Inferior parietal cortex (tissue), 1 donor: ENCODE data around the gene PDILT.

Experiments used
- DNase-seq: peaks from one replicate; pipeline ENCODE4 v3.0.0-alpha.2; 2016; ENCODE audit errors: extremely low spot score

The PDILT gene

DNA sequence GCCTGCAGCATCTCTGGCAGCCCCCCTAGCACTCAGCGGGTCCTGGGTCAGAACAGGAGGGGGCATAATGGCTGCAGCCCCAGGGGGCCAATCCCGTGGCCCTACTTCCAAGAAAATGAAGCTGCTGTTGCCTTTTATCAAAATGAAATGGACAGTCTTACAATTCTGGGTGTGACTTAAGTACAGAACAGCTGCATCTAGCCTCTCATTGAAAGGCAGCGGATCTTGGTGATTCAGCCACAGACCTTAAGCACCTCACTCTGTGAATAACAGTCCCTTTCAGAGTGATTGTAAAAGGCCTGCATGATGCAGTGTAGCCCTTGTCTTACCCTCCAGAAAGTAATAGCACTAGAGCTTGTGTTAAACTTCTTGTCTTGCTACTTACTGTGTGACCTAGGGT lies 40.5 kb downstream of the PDILT start:
- no peak for DNase-seq

DNA sequence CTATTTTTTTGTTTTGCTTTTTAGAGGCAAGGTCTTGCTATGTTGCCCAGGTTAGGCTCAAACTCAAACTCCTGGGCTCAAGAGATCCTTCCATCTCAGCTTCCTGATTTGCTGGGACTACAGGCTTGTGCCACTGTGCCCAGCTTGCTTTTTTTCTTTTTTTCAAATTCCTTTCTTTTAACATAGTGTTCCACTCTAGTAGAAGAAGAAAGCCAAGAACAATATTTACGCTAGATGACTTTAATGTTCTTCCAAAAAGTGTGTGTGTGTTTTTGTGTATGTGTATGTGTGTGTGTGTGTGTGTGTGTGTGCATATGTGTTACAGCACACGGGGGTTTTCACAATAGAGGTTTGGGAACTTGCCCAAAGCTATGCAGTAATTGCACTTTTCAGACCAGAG lies 41.3 kb downstream of the PDILT start:
- DNase-seq, result no peak

DNA sequence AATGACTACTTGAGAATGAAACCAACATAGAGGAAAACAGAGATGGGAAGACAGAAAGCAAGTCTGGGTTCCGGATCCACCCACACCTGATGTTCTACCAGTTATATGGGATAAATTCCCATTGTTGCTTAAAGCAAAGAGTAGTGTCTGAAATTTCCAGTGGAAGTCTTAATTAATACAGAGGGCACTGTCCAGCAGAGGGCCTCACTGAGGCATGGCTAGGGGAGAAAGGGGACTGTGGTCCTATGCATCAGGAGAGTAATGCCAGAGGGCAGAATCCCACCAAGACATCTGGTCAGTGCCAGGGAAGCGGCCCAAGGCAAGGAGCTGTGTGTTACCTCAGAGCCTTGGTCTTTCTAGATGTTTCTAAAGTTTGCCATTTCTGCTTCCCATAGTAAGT lies 44.5 kb downstream of the PDILT start:
- DNase-seq, result no peak

DNA sequence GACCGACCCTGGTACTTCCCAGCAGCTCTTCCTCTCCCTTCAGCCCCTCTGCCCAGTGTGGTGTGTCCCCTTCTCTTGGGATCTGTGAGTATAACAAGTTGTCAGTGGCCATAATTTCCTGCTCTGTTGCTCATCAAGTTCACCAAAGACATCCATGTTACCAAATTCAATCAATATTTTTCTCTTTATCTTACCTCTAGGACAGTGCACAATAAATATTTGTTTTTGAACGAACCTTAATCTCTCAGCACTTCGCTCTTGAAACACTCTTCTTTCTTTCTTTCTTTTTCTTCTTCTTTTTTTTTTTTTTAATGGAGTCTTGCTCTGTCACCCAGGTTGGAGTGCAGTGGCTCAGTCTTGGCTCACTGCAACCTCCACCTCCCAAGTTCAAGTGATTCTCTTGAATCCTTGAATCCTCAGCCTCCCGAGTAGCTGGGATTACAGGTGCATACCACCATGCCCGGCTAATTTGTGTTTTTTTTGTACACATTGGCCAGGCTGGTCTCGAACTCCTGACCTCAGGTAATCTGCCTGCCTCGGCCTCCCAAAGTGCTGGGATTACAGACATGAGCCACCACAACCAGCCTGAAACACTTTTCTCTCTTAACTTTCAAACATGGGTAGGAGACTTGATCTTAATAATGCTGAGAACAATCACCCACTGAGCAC lies 49.3 kb downstream of the PDILT start:
- DNase-seq, result no peak

DNA sequence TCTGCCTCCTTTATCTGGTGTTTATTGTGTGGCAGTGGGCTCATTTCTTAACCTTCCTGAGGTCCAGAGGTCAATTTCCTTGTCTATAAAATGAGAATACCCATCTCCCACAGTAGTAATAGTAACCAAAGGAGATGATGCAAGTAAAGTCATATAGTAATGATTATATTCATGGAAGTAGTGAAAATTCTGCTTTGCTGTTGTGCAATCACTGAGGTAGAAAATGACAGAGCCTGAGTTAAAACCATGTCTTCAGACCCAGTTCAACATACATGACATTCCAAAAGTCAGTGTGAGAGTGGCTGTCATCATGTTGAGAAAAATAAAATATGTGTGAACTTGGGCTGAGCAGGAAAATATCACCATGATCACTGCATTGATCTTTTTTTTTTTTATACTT lies 51.2 kb downstream of the PDILT start:
- no peak for DNase-seq

DNA sequence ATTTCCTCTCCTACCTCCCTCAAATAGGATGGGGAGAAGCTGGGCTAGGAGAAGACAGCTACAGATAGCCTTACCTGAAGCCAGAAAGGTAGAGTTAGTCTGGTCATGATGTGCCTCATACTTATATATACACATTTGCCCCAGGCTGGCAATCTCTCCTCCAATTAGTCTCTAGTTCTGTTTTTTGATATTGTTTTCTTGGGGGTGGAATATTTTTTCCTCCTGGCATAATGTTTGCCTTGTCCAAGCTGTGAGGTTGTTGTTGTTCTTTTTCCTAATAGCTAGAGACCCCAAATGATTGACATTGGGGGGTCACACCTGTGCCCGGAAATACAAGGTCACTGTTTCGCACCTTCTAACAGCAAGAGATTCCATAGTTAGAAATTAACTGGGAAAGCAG lies 51.9 kb downstream of the PDILT start, which contains the start of gene UMOD:
Gene UMOD, minus strand, starts transcription at position 101 of the 400 bp plus-strand sequence. CDS start 1,978 bp downstream, outside the sequence.
- DNase-seq, result no peak

DNA sequence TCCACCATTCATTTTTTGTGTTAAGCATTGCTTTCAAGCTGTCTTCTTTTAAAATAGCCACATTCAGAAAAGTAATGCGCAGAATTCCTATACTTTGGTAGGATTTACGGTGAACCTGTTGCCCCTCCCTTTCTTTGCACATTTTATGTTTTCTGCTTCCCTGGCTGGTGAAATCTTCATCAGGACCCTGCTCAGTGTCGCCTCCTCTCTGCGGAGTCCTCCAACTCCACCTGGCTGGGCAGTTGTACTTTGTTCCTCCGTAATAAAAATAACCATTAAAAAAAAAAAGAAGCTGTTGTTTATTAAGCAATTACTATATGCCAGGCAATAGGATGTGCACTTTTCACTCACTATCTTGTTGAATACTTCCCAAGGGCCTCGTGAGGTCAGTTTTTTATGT lies 54.9 kb downstream of the PDILT start:
- DNase-seq, result no peak

DNA sequence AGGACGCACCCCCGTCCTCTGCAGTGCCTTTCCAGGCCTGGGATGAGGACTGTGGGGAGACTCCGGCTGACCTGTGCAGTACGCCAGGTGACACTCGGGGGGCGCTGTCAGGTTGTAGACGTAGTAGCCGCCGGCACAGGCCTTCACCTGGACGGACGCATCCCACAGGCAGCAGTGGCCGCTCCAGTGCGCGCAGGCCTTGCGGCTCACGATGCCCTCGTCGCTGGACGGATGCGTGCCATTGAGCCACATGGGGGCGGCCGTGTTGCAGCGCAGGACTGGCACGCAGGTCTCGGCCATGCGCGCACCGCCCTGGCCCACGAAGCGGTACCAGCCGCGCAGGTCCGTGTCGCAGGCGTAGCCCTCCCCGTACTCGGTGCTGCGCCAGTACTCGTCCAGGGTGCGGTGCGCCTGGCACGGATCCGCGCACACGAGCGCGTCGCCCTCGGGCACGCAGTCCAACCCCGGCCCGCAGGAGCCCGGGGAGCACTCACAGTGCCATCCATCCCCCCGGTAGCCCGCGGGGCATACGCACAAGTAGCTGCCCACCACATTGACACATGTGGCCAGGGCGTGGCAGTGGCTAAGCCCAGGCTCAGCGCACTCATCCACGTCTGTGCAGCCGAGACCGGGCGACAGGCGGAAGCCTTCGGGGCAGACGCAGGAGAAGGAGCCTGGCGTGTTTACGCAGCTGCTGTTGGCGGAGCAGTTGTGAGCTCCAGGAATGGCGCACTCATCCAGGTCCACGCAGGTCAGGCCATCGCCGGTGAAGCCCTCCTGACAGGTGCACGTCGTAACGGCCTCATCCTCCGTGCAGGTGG lies 56.0 kb downstream of the PDILT start:
- DNase-seq, result no peak

- DNase-seq, result no peak
These were observed 56.7 kb downstream of the PDILT start for GRCh38 chr16:20347666-20348364.

- DNase-seq, result no peak
These were observed 59.9 kb downstream of the PDILT start for GRCh38 chr16:20344611-20345010.

DNA sequence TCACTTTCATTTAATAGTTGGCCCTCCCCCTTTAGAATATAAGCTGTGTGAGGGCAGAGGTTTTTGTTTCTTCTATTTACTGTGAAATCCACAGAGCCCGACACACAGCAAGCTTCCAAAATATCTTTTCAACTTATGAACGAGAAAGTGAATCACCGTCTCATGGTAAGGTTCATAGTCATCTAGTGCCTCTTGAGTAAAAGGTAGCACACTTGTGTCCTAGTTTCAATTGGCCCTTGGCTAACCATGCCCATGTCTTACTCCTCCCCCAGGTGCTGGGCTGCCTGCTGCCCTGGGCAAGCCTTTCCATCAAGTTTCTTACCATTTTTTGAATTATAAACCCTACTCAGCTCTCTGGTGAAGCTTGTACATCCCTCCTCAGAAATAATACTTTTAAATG lies 64.8 kb downstream of the PDILT start:
- DNase-seq, result no peak

GRCh38 chr16:20336955-20337354 lies 67.6 kb downstream of the PDILT start:
- DNase-seq, result no peak

DNA sequence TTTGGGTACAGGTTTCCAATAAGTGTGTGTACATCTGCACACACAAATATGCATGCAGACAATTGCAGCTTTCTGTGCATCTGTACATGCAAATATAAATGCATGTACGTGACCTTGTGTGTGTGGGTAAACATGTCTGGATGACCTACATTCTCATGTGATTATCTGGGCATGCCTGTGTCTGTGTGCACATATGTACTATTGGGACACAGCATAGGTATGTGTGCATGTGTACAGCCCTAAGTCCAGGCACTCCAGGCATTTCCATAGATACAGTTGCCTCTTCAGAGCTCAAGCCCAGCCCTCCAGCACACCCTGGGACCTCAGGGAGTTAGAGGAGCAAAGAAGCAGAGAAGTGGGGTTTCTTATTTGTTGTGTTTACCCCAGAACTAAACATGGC lies 70.1 kb downstream of the PDILT start:
- DNase-seq, result no peak

- no peak for DNase-seq
These were observed 71.4 kb downstream of the PDILT start for GRCh38 chr16:20333120-20333519.

DNA sequence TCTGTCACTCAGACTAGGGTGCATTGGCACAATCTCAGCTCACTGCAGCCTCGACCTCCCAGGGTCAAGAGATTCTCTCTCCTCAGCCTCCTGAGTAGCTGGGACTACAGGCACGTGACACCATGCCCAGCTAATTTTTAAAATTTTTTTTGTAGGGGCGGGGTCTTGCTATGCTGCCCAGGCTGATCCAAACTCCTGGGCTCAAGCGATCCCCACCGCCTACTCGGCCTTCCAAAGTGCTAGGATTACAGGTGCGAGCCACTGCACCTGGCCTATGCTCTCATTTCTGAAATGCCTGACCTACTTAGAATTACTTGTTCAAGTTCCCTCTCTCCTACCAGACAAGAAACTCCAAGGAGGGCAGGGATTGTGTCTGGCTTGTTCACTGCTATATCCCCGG lies 72.1 kb downstream of the PDILT start:
- no peak for DNase-seq

DNA sequence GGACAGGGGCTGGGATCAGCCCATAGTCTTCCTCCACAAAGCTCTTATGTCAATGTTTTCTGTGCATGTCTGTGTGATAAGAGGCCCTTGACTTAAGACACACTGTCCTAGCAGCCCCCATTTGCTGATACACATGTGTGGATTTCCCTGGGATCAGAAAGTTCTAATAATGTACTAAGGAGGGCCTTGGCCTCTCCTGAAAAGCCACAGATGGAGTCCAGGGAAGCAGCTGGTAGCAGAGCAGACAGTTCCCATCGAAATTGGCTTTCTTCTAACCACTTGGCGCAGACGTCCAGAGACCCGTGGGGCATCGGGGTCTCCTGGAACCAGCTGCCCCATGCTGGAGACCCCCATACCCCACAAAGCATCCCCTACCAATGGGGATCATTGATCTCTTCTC lies 72.9 kb downstream of the PDILT start:
- DNase-seq, result no peak

- DNase-seq, result no peak
These were observed 75.0 kb downstream of the PDILT start for GRCh38 chr16:20329392-20330138.

DNA sequence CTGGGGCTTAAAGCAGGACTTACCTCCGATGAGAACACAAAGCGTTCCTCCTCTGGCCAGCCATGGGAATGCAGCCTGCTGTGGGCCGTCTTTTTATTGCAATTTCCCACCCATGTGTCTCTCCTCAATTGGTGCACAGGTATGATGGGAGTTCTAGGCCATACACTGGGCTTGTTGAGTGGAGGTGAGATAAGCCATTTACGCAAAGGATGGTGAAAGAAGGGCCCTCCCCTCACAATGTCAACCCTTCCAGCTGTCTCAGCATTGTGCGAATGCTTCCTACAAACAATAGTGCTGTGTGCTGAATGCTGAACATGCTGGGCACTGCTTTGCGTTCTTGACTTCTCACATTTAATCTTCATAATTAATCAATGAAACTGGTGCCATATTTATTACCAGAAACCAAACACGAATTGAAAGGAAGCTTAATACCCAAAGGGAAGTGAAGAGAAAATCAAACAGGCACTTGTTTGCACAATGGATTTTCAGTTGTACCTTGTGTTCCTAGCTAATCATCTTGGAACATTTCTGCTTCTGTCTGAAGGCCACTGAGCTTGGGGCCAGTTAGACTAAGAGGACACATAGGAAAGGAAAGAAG lies 77.0 kb downstream of the PDILT start, which contains the start of gene GP2:
Gene GP2, minus strand, starts transcription at position 70 of the 598 bp plus-strand sequence. CDS start 1,082 bp downstream, outside the sequence.
- no peak for DNase-seq

DNA sequence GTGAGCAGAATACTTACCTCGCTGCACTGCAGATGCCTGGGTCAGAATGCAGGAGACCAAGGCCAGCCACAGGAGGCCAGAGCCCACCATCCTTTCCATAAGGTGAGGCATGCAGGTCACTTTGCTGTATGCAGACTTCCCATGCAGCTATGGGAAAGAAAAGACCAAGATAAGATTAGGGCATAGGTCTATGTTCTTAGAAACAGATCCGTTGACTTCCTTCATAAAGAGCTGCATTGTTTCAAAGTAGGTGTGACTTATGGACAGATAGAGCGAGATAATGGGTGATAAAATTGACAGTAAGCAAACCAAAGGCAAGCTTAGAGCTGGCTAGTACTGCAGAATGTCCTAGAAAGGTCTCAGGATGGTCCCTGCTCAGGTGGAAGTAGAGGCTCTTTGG lies 78.2 kb downstream of the PDILT start:
- DNase-seq, result no peak

DNA sequence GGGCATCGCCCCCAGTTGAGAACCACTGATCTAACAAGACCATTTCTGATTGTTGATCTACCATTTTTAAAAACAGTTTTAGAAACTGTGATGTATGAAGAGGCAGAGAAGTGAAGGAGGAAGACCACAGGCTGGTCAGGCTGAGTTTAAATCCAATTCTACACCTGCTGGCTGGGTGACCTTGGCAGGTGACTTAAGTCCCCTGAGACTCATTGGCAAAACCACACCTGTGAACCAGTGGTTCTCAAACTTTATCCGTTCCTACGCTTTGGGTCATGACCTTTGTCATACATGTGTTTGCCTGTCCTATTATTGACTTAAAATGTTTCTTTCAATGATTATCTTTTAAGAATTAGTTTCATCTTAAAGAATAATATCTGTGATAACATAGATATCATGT lies 79.5 kb downstream of the PDILT start:
- no peak for DNase-seq

DNA sequence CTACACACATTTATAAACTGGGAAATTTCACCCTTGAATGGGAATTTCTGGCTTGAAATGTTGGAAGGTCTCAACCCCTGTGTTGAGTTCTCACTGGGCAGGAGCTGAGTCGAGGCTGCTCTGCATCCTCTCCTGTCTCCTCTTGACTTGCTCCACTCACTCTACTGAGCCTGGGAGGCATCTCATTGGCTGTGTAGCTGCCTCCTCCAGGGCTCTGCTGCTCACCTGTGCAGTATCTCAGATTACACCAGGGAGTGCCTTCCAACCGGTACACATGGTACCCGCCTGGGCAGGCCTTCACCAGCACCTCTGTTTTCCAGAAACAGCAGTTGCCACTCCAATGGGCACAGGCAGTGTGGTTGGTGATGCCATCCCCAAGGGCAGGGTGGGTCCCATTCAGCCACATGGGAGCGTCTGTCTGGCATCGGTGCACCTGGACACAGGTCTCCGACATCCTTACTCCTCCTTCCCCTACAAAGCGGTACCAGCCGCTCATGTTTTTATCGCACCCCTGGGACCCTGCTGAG lies 80.9 kb downstream of the PDILT start:
- DNase-seq, result no peak
